Kidney epithelial cell (primary cell): Measurements from ENCODE around the gene GRM7. TPM values are rescaled to one million over a fixed set of nuclear protein-coding genes. Genes with fewer than 3 reads are reported as not detected.
"Not testable (repeated sequence)": the region's sequence is repeated elsewhere in the genome, so short reads cannot be mapped to it uniquely, and the experiment has no call there.

ENCODE experiments used
- DNase-seq: peaks from one replicate; pipeline ENCODE4 v3.0.0-alpha.2; 2010; ENCODE audit warnings: low read depth
- H3K27me3 ChIP-seq: 2 replicates; pipeline ENCODE4 v1.6.0; 2011; ENCODE audit warnings: low read length; ENCODE audit not compliant: control insufficient read depth, insufficient read depth
- H3K36me3 ChIP-seq: 2 replicates; pipeline ENCODE4 v1.5.1; 2011; ENCODE audit warnings: low read length; ENCODE audit not compliant: control insufficient read depth, insufficient read depth
- H3K4me3 ChIP-seq: 2 replicates; pipeline ENCODE4 v1.5.1; 2011; ENCODE audit warnings: low read depth, mild to moderate bottlenecking, control low read depth, low read length
- CTCF ChIP-seq: IDR thresholded peaks from 2 replicates; pipeline ENCODE4 v1.5.1; 2011; ENCODE audit warnings: mild to moderate bottlenecking, moderate library complexity, low read length, control low read depth, inconsistent platforms; ENCODE audit not compliant: insufficient read depth, poor library complexity, severe bottlenecking
- total RNA-seq: library from RNA; depleted of rRNA; stranded (reverse); fragments of >200 nt; gene quantifications from 2 replicates; pipeline ENCODE4 v1.2.3, GENCODE V29; 2015

The GRM7 gene
- total RNA-seq, 1 donor from 2014 or later: 0.17 TPM

- Histone ChIP-seq H3K4me3 (no peak overlapping the region), H3K36me3 (no peaks in the 10 kb centered on the region), H3K27me3 (no peaks in the 10 kb centered on the region)
- DNase-seq: no peak
- no peak for TF ChIP-seq CTCF
Measured at GRCh38 chr3:6929918-6930317, 69.0 kb downstream of the GRM7 start.

- peak; percentile 24 for TF ChIP-seq CTCF
- H3K36me3 ChIP-seq, H3K4me3 ChIP-seq, H3K27me3 ChIP-seq, DNase-seq: not testable (repeated sequence)
Measured at GRCh38 chr3:6935418-6935817, 74.5 kb downstream of the GRM7 start.

GRCh38 chr3:6935970-6936369 is 75.1 kb downstream of the GRM7 start:
- H3K36me3 ChIP-seq: no peaks in the 10 kb centered on the region
- H3K27me3 ChIP-seq: no peaks in the 10 kb centered on the region
- no peak for TF ChIP-seq CTCF
- no peak overlapping the region for H3K4me3 ChIP-seq
- DNase-seq: no peak

- Histone ChIP-seq H3K4me3 (no peak overlapping the region), H3K36me3 (no peaks in the 10 kb centered on the region), H3K27me3 (no peaks in the 10 kb centered on the region)
- no peak for TF ChIP-seq CTCF
- DNase-seq: no peak
Measured at GRCh38 chr3:6962801-6963200, 101.9 kb downstream of the GRM7 start.

GRCh38 chr3:6965881-6966280 is 105.0 kb downstream of the GRM7 start:
- Histone ChIP-seq H3K27me3 (no peaks in the 10 kb centered on the region), H3K4me3 (no peak overlapping the region), H3K36me3 (no peaks in the 10 kb centered on the region)
- TF ChIP-seq CTCF: no peak
- no peak for DNase-seq

- DNase-seq: no peak
- Histone ChIP-seq H3K27me3 (no peaks in the 10 kb centered on the region), H3K4me3 (no peak overlapping the region), H3K36me3 (no peaks in the 10 kb centered on the region)
- no peak for TF ChIP-seq CTCF
Measured at GRCh38 chr3:6971933-6972332, 111.0 kb downstream of the GRM7 start.
